Naive thymus-derived CD8-positive, alpha-beta T cell (primary cell): ENCODE results near the gene PAGE2B. TPM values are rescaled to one million over a fixed set of nuclear protein-coding genes. Genes with fewer than 3 reads are reported as not detected.

ENCODE experiments used
- ATAC-seq, 2 donors: fragments of 150-1000 bp; cut with Tn5 transposase in 1 of 2; sonication (Bioruptor Pico), chemical (Tn5 transposase) in 1 of 2; 1 replicate in 1 of 2; 2 replicates in 1 of 2; pipeline ENCODE4 v1.10.0; 2021; ENCODE audit warnings: mild to moderate bottlenecking in 2 of 2, moderate library complexity in 2 of 2
- POLR2A ChIA-PET: fragments of 350-600 bp; sonication (Branson Sonifier 250); formaldehyde crosslinking; loops from one replicate; lab custom pipeline; 2021; ENCODE audit warnings: antibody characterized with exemption; lab: Charles Lee
- DNase-seq, 10 donors: peaks; one replicate each; pipeline versions ENCODE4 v3.0.0 to v3.0.0-alpha.2; 2020 to 2022
- H3K27ac Mint-ChIP-seq, 10 donors: one replicate each; pipeline ENCODE4 v1.8.0; 2020 to 2022; ENCODE audit warnings: mild to moderate bottlenecking in 10 of 10, mixed read lengths in 10 of 10, moderate library complexity in 4 of 10, inconsistent platforms in 1 of 10
- H3K27me3 Mint-ChIP-seq, 5 donors: one replicate each; pipeline ENCODE4 v1.8.0; 2021 to 2022; ENCODE audit warnings: mixed read lengths in 5 of 5
- H3K36me3 Mint-ChIP-seq, 3 donors: one replicate each; pipeline ENCODE4 v1.8.0; 2020 to 2022; ENCODE audit warnings: mixed read lengths in 3 of 3, mild to moderate bottlenecking in 2 of 3, inconsistent platforms in 1 of 3
- H3K4me1 Mint-ChIP-seq, 4 donors: one replicate each; pipeline ENCODE4 v1.8.0; 2021 to 2022; ENCODE audit warnings: mixed read lengths in 4 of 4
- H3K4me3 Mint-ChIP-seq, 10 donors: one replicate each; pipeline ENCODE4 v1.8.0; 2020 to 2022; ENCODE audit warnings: mild to moderate bottlenecking in 10 of 10, mixed read lengths in 10 of 10, moderate library complexity in 6 of 10, inconsistent platforms in 1 of 10
- H3K9me3 Mint-ChIP-seq, 9 donors: one replicate each; pipeline ENCODE4 v1.8.0; 2020 to 2022; ENCODE audit warnings: mixed read lengths in 9 of 9, mild to moderate bottlenecking in 3 of 9, inconsistent platforms in 1 of 9, moderate library complexity in 1 of 9
- polyA plus RNA-seq, 3 donors: library from polyadenylated mRNA; unstranded; fragments of 300-500 nt; fragmentation: Illumina TruSeq; gene quantifications; one replicate each; pipeline ENCODE4 v1.2.3, GENCODE V29; 2021
- total RNA-seq, 8 experiments: library from RNA in 2 of 8; stranded (reverse) in 2 of 8; gene quantifications; one replicate each; pipeline ENCODE4 v1.2.3 and lab custom pipeline; 2021 to 2026

PAGE2B gene
- total and polyA plus RNA-seq, 5 experiments from 2014 or later: 0.99 TPM; not detected in 4

DNA sequence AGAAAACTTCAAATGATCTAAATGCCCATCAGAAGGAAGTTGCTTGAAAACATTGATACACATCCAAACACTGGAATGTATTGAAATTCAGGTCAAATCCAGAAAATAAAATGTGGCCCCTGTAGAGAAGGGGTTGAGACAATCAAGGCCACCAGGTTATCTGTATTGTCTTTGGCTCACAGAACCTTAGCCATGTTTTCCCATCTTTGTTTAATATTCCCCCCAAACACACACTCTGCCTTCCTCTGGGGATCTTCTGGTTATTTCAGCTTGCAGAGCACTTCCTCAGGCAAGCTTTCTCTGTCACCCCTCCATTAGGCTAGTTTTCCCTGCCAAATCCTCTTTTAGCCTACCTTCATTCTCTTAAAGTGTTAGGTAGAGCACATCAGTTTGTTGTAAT lies 44.4 kb downstream of the PAGE2B start:
- peaks cover 0 to 2% (median 0%) of the 10 kb centered on the region in 9 donors for H3K9me3 Mint-ChIP-seq
- no peak overlapping the region for H3K27ac Mint-ChIP-seq
- no peak for ATAC-seq
- H3K4me3 Mint-ChIP-seq: no peak overlapping the region
- peaks cover 0 to 4% (median 0%) of the 10 kb centered on the region in 5 donors for H3K27me3 Mint-ChIP-seq
- H3K36me3 Mint-ChIP-seq: no peaks in the 10 kb centered on the region
- peaks cover 6 to 20% (median 16%) of the 10 kb centered on the region in 4 donors for H3K4me1 Mint-ChIP-seq
- no peak for DNase-seq
- POLR2A ChIA-PET: no interaction called here

- peaks cover 0 to 4% (median 0%) of the 10 kb centered on the region in 5 donors for H3K27me3 Mint-ChIP-seq
- POLR2A ChIA-PET: no interaction called here
- no peak overlapping the region for H3K4me3 Mint-ChIP-seq
- H3K27ac Mint-ChIP-seq: no peak overlapping the region
- H3K4me1 Mint-ChIP-seq: peaks cover 6 to 20% (median 16%) of the 10 kb centered on the region in 4 donors
- H3K9me3 Mint-ChIP-seq: peaks cover 0 to 2% (median 0%) of the 10 kb centered on the region in 9 donors
- DNase-seq (no peak), ATAC-seq (no peak)
- no peaks in the 10 kb centered on the region for H3K36me3 Mint-ChIP-seq
These were observed 44.9 kb downstream of the PAGE2B start for GRCh38 chrX:55119712-55120111.

- no peak overlapping the region for H3K27ac Mint-ChIP-seq
- peaks cover 6 to 20% (median 16%) of the 10 kb centered on the region in 4 donors for H3K4me1 Mint-ChIP-seq
- H3K4me3 Mint-ChIP-seq: no peak overlapping the region
- peaks cover 0 to 4% (median 0%) of the 10 kb centered on the region in 5 donors for H3K27me3 Mint-ChIP-seq
- POLR2A ChIA-PET: no interaction called here
- H3K36me3 Mint-ChIP-seq: no peaks in the 10 kb centered on the region
- no peak for ATAC-seq
- peaks cover 0 to 2% (median 0%) of the 10 kb centered on the region in 9 donors for H3K9me3 Mint-ChIP-seq
- no peak for DNase-seq
These were observed 46.0 kb downstream of the PAGE2B start for GRCh38 chrX:55120761-55121358.

- Mint-ChIP-seq H3K27ac (no peak overlapping the region), H3K27me3 (peaks cover 0 to 10% (median 3%) of the 10 kb centered on the region in 5 donors), H3K36me3 (no peaks in the 10 kb centered on the region), H3K4me1 (peaks cover 3 to 15% (median 10%) of the 10 kb centered on the region in 4 donors), H3K9me3 (peaks cover 0 to 2% (median 0%) of the 10 kb centered on the region in 9 donors), H3K4me3 (no peak overlapping the region)
- POLR2A ChIA-PET: no interaction called here
- DNase-seq (no peak), ATAC-seq (no peak)
These were observed 49.1 kb downstream of the PAGE2B start for GRCh38 chrX:55123900-55124299.

GRCh38 chrX:55127692-55128091 lies 52.9 kb downstream of the PAGE2B start:
- Mint-ChIP-seq H3K27ac (no peak overlapping the region), H3K36me3 (no peaks in the 10 kb centered on the region)
- DNase-seq: no peak

More at GRCh38 chrX:55127692-55128091, 52.9 kb downstream of the PAGE2B start:
- no peaks in the 10 kb centered on the region for H3K4me1 Mint-ChIP-seq
- POLR2A ChIA-PET: no interaction called here
- no peak for ATAC-seq
- peaks cover 0 to 2% (median 0%) of the 10 kb centered on the region in 9 donors for H3K9me3 Mint-ChIP-seq
- peaks cover 0 to 10% (median 3%) of the 10 kb centered on the region in 5 donors for H3K27me3 Mint-ChIP-seq
- H3K4me3 Mint-ChIP-seq: no peak overlapping the region

Other genes with a start within 250 kb of the PAGE2B start
- 1 to 10 TPM; 3.2 to 4.0 TPM for gene TRO, start 154.2 kb upstream of the PAGE2B start, total RNA-seq
- 1 to 10 TPM in 2 of 3 donors, under 1 TPM in 1; 0.48 to 2.6 (median 1.2) TPM for gene TRO, start 154.2 kb upstream of the PAGE2B start, polyA plus RNA-seq
- 1 to 10 TPM in 1 of 2 experiments, under 1 TPM in 1; 0.44 to 1.1 TPM for gene PFKFB1, start 80.8 kb upstream of the PAGE2B start, total RNA-seq
- under 1 TPM; 0.16 to 0.31 (median 0.26) TPM for gene PFKFB1, start 80.8 kb upstream of the PAGE2B start, polyA plus RNA-seq
- 10 to 100 TPM; 13.5 to 14.0 TPM for gene APEX2, start 74.7 kb upstream of the PAGE2B start, total RNA-seq
- gene APEX2, start 74.7 kb upstream of the PAGE2B start, polyA plus RNA-seq: 10 to 100 TPM; 20.4 to 21.6 (median 21.2) TPM
- gene ALAS2, start 44.1 kb upstream of the PAGE2B start, total RNA-seq: not detected
- not detected for gene ALAS2, start 44.1 kb upstream of the PAGE2B start, polyA plus RNA-seq
- gene PAGE2, start 14.0 kb downstream of the PAGE2B start, total RNA-seq: not detected
- not detected for gene PAGE2, start 14.0 kb downstream of the PAGE2B start, polyA plus RNA-seq
- not detected for gene PAGE5, start 145.3 kb downstream of the PAGE2B start, total RNA-seq
- 1 to 10 TPM in 1 of 3 donors, not detected in 2; 1.2 TPM for gene PAGE5, start 145.3 kb downstream of the PAGE2B start, polyA plus RNA-seq
- gene PAGE3, start 189.9 kb downstream of the PAGE2B start, total RNA-seq: not detected
- not detected for gene PAGE3, start 189.9 kb downstream of the PAGE2B start, polyA plus RNA-seq